Fibroblast of villous mesenchyme (primary cell): ENCODE results near the gene NUMBL. TPM values are rescaled to one million over a fixed set of nuclear protein-coding genes. Genes with fewer than 3 reads are reported as not detected.
A peak's percentile ranks its signal among the peaks of the same experiment; 100 is the strongest.

Source experiments
- DNase-seq: peaks from one replicate; pipeline ENCODE4 v3.0.0-alpha.2; 2010; ENCODE audit warnings: low read depth
- H3K4me3 ChIP-seq: 2 replicates; pipeline ENCODE4 v1.5.1; 2011; ENCODE audit warnings: low read depth, mild to moderate bottlenecking, low read length
- total RNA-seq: library from RNA; depleted of rRNA; stranded (reverse); fragments of >200 nt; gene quantifications from 2 replicates; pipeline ENCODE4 v1.2.3, GENCODE V29; 2012
- TF ChIP-seq, protein P1 (sequence below): IDR thresholded peaks from 2 replicates; pipeline ENCODE4 v1.5.1; 2012; ENCODE audit warnings: low read depth, mild to moderate bottlenecking, low read length; ENCODE audit not compliant: insufficient read depth

NUMBL gene
- total RNA-seq, 1 donor: 13.8 TPM

DNA sequence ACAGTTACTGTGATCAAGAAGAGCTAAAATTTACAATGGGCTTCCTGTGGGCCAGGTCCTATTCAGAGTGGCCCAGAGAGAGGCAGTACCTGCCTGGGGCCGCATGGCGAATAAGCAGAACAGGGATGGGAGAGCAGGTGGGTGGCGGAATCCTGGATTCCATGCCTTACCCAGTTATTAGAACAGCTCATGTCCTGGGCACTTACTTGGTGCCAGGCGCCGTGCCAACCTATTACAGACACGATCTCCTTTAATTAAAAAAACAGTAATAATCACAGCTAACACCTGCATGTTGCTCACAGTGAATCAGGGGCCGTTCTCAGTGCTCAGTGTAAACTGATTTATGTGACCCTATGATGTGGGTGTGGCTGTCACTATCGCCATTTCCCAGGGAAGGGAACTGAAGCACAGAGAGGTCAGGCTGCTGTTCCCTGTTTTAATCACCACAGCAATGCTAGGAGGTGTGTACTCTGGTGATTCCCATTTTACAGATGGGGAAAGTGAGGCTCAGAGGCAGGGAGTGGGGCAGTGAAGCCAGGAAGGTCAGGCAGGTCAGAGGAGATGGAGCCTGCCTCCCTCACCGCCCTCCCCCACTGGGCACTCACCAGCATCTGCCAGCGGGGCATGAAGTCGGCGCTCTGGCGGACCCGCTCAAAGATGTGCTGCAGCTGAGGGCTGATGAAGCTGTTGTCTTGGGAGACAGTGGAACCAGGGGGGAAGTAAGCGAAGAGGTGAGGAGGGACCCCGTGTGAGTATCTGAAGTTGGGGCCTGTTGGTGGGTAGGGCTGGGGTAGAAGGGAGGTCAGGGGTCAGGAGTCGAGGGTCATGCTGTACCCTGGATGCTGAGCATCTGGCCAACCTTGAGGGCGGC is 14.3 kb upstream of the NUMBL start:
- DNase-seq: no peak
- TF ChIP-seq, protein P1, sequence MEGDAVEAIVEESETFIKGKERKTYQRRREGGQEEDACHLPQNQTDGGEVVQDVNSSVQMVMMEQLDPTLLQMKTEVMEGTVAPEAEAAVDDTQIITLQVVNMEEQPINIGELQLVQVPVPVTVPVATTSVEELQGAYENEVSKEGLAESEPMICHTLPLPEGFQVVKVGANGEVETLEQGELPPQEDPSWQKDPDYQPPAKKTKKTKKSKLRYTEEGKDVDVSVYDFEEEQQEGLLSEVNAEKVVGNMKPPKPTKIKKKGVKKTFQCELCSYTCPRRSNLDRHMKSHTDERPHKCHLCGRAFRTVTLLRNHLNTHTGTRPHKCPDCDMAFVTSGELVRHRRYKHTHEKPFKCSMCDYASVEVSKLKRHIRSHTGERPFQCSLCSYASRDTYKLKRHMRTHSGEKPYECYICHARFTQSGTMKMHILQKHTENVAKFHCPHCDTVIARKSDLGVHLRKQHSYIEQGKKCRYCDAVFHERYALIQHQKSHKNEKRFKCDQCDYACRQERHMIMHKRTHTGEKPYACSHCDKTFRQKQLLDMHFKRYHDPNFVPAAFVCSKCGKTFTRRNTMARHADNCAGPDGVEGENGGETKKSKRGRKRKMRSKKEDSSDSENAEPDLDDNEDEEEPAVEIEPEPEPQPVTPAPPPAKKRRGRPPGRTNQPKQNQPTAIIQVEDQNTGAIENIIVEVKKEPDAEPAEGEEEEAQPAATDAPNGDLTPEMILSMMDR: no peak
- no peak overlapping the region for H3K4me3 ChIP-seq

GRCh38 chr19:40703029-40703755 is 12.7 kb upstream of the NUMBL start:
- H3K4me3 ChIP-seq: no peak overlapping the region
- DNase-seq: no peak
- TF ChIP-seq, protein P1: no peak

DNA sequence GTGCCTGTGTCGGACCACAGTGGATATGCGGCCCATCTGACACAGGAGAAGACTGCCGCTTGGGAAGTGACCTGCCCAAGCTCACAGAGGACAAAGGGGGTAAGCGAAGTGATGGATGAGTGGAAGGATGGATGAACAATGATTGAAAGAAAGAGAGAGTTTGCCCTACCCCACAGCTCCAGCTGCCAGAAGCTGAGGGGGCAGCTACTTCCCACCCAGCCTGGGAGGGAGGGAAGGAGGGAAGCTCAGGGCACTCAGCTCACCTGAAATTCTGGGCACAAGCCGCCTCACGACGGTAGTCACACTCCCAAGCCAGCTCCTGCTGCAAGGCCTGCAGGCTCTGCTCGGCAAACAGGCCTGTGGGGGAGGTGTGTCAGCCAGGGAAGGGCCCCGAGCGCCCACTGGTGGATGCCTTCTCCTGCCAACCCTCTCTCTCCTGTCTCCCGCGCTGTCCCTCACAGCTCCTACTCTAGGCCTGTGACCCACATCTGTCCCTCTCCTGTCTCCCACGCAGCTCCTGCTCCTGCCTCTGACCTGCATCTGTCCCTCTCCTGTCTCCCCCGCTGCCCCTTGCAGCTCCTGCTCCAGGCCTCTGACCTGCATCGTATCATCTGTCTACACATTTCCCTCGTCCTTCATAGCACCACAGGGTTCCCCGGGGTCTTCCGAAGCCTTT is 12.0 kb upstream of the NUMBL start:
- no peak overlapping the region for H3K4me3 ChIP-seq
- peak; percentile 45 for DNase-seq
- TF ChIP-seq, protein P1: peak; percentile 52

GRCh38 chr19:40701758-40702157 is 11.3 kb upstream of the NUMBL start:
- no peak for DNase-seq
- TF ChIP-seq, protein P1: no peak
- no peak overlapping the region for H3K4me3 ChIP-seq

DNA sequence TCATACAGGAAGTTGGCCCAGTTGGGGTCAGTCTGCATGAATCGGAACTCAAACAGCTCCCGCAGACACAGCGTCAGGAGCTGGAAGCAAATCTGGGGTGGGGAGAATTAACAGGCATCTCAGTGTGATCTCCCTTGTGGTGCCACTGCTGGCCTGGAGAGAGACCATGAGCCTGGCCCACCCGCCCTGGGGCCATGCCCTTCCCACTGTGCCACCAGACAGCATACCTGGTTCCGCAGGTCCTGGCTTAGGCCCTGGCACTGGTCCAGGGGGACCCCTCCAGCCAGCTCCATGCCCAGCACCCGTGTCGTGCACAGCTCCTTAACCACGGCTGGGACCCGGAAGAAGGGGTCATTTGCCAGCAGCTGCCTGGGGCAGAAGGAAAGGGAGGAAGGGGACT is 9.6 kb upstream of the NUMBL start:
- no peak for DNase-seq
- TF ChIP-seq, protein P1: no peak
- H3K4me3 ChIP-seq: no peak overlapping the region

GRCh38 chr19:40697007-40697406 is 6.6 kb upstream of the NUMBL start:
- TF ChIP-seq, protein P1: no peak
- no peak overlapping the region for H3K4me3 ChIP-seq
- no peak for DNase-seq
